Thoracic aorta (tissue), 2 donors: Measurements from ENCODE around the gene TBPL1. TPM values are rescaled to one million over a fixed set of nuclear protein-coding genes. Genes with fewer than 3 reads are reported as not detected.
"Not testable (repeated sequence)": the region's sequence is repeated elsewhere in the genome, so short reads cannot be mapped to it uniquely, and the experiment has no call there.

ENCODE experiments used
- ATAC-seq: fragments of 150-250 bp; one replicate; pipeline ENCODE4 v1.8.0; 2017; ENCODE audit warnings: low read depth; ENCODE audit not compliant: insufficient number of reproducible peaks, low FRiP score
- DNase-seq: peaks from one replicate; pipeline ENCODE4 v3.0.0-alpha.2; 2020; ENCODE audit warnings: low spot score
- H3K27ac ChIP-seq, 2 donors: fragments of 200-600 bp; sonication (generic); 1 replicate in 1 of 2; 2 replicates in 1 of 2; pipeline ENCODE4 v1.5.1; 2016; ENCODE audit warnings: mild to moderate bottlenecking in 2 of 2, moderate library complexity in 2 of 2
- H3K27me3 ChIP-seq: fragments of 200-600 bp; sonication (generic); replicated peaks from 2 replicates; pipeline ENCODE4 v1.6.0; 2016; ENCODE audit warnings: mild to moderate bottlenecking; ENCODE audit not compliant: insufficient read depth
- H3K36me3 ChIP-seq: fragments of 200-600 bp; sonication (generic); one replicate; pipeline ENCODE4 v1.5.1; 2016
- H3K4me1 ChIP-seq, 2 donors: fragments of 200-600 bp; sonication (generic); 1 replicate in 1 of 2; 2 replicates in 1 of 2; pipeline versions ENCODE4 v1.5.1 to v1.6.0; 2016; ENCODE audit warnings: low read depth in 2 of 2, mild to moderate bottlenecking in 1 of 2; ENCODE audit not compliant: control insufficient read depth in 1 of 2
- H3K4me3 ChIP-seq: fragments of 200-600 bp; sonication (generic); 2 replicates; pipeline ENCODE4 v1.5.1; 2016; ENCODE audit warnings: mild to moderate bottlenecking
- H3K9me3 ChIP-seq: fragments of 200-600 bp; sonication (generic); 2 replicates; pipeline ENCODE4 v1.5.1; 2016
- CTCF ChIP-seq: fragments of 200-600 bp; sonication (generic); IDR thresholded peaks from one replicate; pipeline ENCODE4 v1.5.1; 2019; ENCODE audit warnings: antibody characterized with exemption
- total RNA-seq, 2 donors: library from RNA; depleted of rRNA; stranded (reverse); fragments of >200 nt; gene quantifications; one replicate each; pipeline versions ENCODE4 v1.1.0 to v1.2.3, GENCODE V29; 2016

Gene TBPL1
- total RNA-seq, 2 donors from 2014 or later: 6.1 to 8.5 TPM

DNA sequence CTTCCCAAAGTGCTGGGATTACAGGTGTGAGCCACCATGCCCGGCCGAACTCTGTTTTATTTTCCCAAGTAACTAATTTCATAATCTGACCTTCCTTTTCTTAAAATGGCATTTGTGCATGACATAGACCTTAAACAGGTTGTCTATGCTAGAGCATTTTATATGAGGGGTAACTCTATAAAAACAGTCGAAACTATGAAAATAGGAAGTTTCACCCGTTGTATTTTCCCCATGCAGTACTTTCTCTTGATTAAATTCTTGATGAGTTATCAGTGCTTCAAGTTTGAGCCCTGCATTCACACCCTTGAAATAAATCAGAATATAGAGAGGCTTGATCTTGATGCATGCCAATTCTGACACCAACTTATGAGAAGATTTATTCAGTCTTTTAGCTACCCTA, 11.7 kb downstream of the TBPL1 start:
- Histone ChIP-seq H3K27ac (no peak overlapping the region), H3K9me3 (no peaks in the 10 kb centered on the region), H3K4me1 (peaks cover 0 to 3% of the 10 kb centered on the region in 2 donors), H3K27me3 (no peaks in the 10 kb centered on the region), H3K36me3 (no peaks in the 10 kb centered on the region), H3K4me3 (no peak overlapping the region)
- ATAC-seq: no peak
- no peak for DNase-seq
- no peak for TF ChIP-seq CTCF

GRCh38 chr6:133965817-133966360, 12.9 kb downstream of the TBPL1 start:
- TF ChIP-seq CTCF: no peak
- Histone ChIP-seq H3K27ac (no peak overlapping the region), H3K36me3 (no peaks in the 10 kb centered on the region), H3K4me1 (peaks cover 3 to 6% of the 10 kb centered on the region in 2 donors), H3K9me3 (no peaks in the 10 kb centered on the region), H3K27me3 (no peaks in the 10 kb centered on the region), H3K4me3 (no peak overlapping the region)
- DNase-seq (no peak), ATAC-seq (no peak)

- DNase-seq: no peak
- no peak for ATAC-seq
- Histone ChIP-seq H3K9me3 (no peaks in the 10 kb centered on the region), H3K4me1 (peaks cover 4 to 6% of the 10 kb centered on the region in 2 donors), H3K27ac (no peak overlapping the region), H3K36me3 (no peaks in the 10 kb centered on the region), H3K27me3 (no peaks in the 10 kb centered on the region), H3K4me3 (no peak overlapping the region)
- no peak for TF ChIP-seq CTCF
These were observed 13.8 kb downstream of the TBPL1 start for GRCh38 chr6:133966654-133967329.

- Histone ChIP-seq H3K4me3 (no peak overlapping the region), H3K9me3 (no peaks in the 10 kb centered on the region), H3K36me3 (no peaks in the 10 kb centered on the region), H3K4me1 (peaks cover 8 to 9% of the 10 kb centered on the region in 2 donors), H3K27ac (no peak overlapping the region), H3K27me3 (no peaks in the 10 kb centered on the region)
- DNase-seq (no peak), ATAC-seq (no peak)
- TF ChIP-seq CTCF: no peak
These were observed 14.3 kb downstream of the TBPL1 start for GRCh38 chr6:133967347-133967746.

- not testable (repeated sequence) for H3K27me3 ChIP-seq, H3K9me3 ChIP-seq, ATAC-seq
These were observed 14.8 kb downstream of the TBPL1 start for GRCh38 chr6:133967835-133968234.

More at GRCh38 chr6:133967835-133968234, 14.8 kb downstream of the TBPL1 start:
- peaks cover 10 to 14% of the 10 kb centered on the region in 2 donors for H3K4me1 ChIP-seq
- not testable (repeated sequence) for DNase-seq, H3K4me3 ChIP-seq, H3K27ac ChIP-seq, H3K36me3 ChIP-seq
